HTERT RPE-1 (cell line): ENCODE measurements around the gene FAM131A.

ENCODE experiments used
- in situ Hi-C: fragments of 300-500 bp; cut with MboI; formaldehyde crosslinking; loops from 4 replicates; pipeline ENCODE4 v1.14.3; 2020; ENCODE audit warnings: low sequenced_read_pairs

FAM131A gene

GRCh38 chr3:184373422-184373821 is 36.0 kb downstream of the FAM131A start:
- in situ Hi-C loops, result no loop called here

GRCh38 chr3:184375747-184376461 is 38.5 kb downstream of the FAM131A start:
- in situ Hi-C loops, result no loop called here

- in situ Hi-C loops, result no loop called here
Observed at GRCh38 chr3:184377374-184377773, 40.0 kb downstream of the FAM131A start.

- in situ Hi-C loops, result no loop called here
Observed at GRCh38 chr3:184377882-184378445, 40.6 kb downstream of the FAM131A start, which contains the start of gene THPO. THPO (minus strand) TSS chr3:184378207; CDS start chr3:184376259, 1,948 bp downstream.

GRCh38 chr3:184378651-184379357 is 41.4 kb downstream of the FAM131A start:
- in situ Hi-C loops, result no loop called here

- in situ Hi-C loops, result no loop called here
Observed at GRCh38 chr3:184379358-184380184, 42.2 kb downstream of the FAM131A start, which contains the start of gene CHRD. CHRD (plus strand) TSS chr3:184380054; CDS start chr3:184380319, 265 bp downstream.

DNA sequence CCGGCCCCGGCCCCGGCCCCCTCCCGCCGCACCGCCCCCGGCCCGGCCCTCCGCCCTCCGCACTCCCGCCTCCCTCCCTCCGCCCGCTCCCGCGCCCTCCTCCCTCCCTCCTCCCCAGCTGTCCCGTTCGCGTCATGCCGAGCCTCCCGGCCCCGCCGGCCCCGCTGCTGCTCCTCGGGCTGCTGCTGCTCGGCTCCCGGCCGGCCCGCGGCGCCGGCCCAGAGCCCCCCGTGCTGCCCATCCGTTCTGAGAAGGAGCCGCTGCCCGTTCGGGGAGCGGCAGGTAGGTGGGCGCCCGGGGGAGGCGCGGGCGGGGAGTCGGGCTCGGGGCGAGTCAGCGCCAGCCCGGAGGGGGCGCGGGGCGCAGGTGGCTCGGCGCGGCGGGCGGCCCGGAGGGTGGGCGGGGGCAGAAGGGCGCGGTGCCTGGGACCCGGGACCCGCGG is 42.8 kb downstream of the FAM131A start:
- in situ Hi-C loops, result no loop called here

- in situ Hi-C loops, result no loop called here
Observed at GRCh38 chr3:184380627-184381260, 43.3 kb downstream of the FAM131A start.

DNA sequence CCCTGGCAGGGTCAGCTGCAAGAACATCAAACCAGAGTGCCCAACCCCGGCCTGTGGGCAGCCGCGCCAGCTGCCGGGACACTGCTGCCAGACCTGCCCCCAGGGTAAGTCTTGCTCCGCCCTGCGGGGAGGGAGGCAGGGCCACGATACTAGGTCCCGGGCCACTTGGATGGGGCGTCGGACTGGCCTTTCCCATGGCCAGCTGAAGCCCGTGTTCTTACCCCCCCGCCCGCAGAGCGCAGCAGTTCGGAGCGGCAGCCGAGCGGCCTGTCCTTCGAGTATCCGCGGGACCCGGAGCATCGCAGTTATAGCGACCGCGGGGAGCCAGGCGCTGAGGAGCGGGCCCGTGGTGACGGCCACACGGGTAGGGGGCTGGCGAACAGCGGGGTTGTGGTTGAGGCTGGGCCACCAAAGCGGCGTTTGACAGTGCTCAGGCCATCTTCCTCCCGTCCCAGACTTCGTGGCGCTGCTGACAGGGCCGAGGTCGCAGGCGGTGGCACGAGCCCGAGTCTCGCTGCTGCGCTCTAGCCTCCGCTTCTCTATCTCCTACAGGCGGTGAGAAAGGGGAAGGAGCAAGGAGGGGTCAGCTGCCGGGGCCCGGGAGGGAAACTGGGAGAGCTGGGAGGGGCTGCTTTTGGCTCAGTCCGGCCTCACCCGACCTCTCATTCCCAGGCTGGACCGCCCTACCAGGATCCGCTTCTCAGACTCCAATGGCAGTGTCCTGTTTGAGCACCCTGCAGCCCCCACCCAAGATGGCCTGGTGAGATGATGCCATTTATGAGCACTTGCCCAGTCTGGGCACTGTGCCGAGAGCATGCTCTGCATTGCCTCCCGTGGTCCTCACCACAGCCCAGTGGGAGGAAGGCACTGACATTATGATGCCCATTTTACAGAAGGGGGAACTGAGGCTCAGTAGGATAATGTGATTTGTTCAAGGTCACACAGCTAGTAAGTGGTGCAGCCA is 44.1 kb downstream of the FAM131A start:
- in situ Hi-C loops, result no loop called here

DNA sequence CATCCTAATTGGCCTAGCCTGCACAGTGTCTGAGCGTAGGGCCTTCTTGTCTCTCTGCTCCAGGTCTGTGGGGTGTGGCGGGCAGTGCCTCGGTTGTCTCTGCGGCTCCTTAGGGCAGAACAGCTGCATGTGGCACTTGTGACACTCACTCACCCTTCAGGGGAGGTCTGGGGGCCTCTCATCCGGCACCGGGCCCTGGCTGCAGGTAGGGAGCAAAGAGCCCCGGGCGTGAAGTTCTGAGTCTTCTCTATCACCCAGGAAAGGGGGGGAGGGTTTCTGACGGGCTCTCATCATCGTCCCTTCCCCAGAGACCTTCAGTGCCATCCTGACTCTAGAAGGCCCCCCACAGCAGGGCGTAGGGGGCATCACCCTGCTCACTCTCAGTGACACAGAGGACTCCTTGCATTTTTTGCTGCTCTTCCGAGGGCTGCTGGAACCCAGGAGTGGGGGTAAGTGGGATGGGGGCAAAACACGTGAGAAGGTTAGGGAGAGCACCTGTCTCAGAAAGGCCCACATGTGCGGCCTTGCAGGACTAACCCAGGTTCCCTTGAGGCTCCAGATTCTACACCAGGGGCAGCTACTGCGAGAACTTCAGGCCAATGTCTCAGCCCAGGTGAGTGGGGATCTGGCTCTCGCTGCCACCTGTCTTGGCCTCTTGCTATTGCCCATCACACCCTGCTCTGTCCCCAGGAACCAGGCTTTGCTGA is 45.1 kb downstream of the FAM131A start:
- in situ Hi-C loops, result no loop called here

- in situ Hi-C loops, result no loop called here
Observed at GRCh38 chr3:184383033-184383740, 45.8 kb downstream of the FAM131A start.

DNA sequence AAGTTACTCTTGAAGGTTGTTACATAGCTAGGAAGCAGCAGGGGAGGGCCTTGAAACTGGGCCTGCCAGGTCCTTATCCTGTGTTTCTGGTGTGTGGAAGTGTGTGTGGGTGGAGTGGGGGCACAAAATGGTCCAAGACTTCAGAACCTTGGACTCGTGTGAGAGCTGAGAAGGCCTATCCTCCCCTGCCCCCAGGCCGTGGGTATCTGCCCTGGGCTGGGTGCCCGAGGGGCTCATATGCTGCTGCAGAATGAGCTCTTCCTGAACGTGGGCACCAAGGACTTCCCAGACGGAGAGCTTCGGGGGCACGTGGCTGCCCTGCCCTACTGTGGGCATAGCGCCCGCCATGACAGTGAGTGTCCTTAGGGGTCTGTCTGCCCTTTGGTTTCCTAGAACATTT is 46.9 kb downstream of the FAM131A start:
- in situ Hi-C loops, result no loop called here

GRCh38 chr3:184384856-184385422 is 47.5 kb downstream of the FAM131A start:
- in situ Hi-C loops, result no loop called here

DNA sequence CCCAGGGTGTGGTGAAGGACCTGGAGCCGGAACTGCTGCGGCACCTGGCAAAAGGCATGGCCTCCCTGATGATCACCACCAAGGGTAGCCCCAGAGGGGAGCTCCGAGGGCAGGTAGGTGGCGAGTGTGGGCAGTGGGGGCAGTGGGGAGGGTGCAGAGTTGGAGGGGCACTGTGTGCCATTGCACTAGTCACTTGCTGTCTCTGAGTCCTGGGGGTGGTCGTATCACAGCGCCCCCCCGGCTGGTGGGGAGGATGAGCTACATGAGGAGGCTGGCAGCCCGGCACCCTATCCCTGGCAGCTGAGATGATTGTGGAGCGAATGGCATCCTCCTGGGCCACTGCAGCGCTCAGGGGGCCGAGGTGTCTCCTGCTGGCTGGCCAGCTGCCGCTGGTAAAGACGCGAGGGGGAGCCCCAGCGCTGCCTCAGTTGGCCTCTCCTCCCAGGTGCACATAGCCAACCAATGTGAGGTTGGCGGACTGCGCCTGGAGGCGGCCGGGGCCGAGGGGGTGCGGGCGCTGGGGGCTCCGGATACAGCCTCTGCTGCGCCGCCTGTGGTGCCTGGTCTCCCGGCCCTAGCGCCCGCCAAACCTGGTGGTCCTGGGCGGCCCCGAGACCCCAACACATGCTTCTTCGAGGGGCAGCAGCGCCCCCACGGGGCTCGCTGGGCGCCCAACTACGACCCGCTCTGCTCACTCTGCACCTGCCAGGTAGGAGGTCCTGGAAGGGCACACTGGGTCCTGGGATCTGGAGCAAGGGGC is 48.8 kb downstream of the FAM131A start:
- in situ Hi-C loops, result no loop called here

DNA sequence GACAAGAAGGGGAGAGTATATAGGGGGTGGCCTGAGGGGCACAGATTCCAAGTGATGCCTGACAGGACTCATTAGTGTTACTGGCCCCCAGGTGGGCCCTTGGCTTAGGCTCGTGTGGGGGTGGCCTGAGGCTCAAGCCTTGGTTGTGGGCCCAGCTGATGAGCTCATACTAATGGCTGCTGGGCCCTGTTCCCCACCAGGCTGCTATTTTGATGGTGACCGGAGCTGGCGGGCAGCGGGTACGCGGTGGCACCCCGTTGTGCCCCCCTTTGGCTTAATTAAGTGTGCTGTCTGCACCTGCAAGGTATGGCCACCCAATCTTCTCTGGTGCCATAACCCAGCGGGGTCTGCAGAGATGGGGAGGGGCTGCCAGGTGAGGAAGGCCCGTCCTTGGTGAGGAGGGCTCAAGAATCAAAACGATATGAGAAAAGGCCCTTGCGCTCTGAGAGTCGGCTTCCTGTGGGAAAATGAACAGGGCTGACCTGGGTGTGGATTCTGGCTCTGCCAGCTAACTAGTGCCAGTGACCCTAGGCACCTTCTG is 49.8 kb downstream of the FAM131A start:
- in situ Hi-C loops, result no loop called here

- in situ Hi-C loops, result no loop called here
Observed at GRCh38 chr3:184388164-184388935, 51.0 kb downstream of the FAM131A start.
